Hematopoietic multipotent progenitor cell treated with erythropoietin and hydrocortisone succinate and interleukin-3 and kit ligand, for 15 days (in vitro differentiated cells): ENCODE results near the gene APEH.

Experiments used
- DNase-seq: peaks from one replicate; pipeline ENCODE4 v3.0.0-alpha.2; 2015; ENCODE audit warnings: low spot score

APEH gene

DNA sequence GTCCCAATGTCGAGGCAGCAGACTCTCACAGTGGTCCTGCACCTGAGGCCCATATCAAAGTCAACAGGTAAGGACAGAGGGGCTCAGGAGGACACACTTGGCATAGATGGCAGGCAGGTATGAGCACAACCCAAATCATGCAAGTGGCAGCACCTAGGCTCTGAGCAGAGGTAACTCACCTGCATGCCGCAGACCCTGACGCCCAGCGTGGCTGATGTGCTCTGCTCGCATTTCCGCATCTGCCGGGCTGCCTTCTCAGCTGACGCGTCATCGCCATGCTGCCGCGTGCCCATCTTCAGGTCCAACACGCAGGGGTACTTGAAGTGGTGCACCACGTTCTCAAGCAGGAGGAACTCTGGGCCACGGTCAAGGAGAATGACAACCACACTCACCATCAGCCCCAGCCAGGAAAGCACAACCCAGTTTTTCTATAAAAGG is 53.8 kb downstream of the APEH start:
- DNase-seq = no peak

DNA sequence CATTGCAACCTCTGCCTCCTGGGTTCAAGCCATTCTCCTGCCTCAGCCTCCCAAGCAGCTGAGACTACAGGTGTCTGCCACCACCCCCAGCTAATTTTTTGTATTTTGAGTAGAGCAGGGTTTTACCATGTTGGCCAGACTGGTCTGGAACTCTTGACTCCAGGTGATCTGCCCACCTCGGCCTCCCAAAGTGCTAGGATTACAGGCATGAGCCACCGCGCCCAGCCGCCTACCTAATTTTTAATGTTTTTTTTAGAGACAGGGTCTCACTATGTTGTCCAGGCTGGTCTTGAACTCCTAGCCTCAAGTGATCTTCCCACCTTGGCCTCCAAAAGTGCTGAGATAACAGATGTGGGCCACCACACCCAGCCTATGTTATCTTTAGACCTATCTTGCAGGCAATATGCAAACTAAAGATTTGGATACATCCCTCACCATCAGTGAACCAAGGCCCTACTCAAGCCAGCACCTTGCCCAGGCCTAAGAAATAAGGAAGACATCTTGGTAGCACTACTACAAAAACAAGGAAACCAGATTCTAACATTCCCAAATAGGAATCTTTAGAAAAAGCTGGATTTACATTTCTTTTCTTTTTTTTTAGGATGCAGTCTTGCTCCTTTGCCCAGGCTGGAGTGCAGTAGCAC is 55.9 kb downstream of the APEH start:
- no peak for DNase-seq

DNA sequence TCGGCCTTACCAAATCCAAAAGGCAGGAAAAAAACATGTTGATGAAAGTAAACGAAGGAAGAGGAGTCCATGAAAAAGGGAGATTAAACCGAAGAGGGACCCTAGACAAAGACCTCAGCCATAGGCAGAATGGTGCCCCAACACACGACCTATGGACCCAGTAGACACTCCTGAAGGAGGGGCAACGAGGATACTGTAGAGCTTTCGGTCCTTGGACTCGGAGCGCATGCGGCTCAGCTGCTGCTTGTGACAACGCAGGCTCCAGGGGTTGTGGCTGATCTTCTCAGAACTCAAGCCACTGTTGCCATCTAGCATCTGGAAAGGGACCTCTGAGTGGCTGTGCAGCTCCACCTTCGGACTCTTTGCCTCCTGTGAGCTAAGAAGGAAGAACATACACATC is 58.4 kb downstream of the APEH start:
- DNase-seq = no peak

DNA sequence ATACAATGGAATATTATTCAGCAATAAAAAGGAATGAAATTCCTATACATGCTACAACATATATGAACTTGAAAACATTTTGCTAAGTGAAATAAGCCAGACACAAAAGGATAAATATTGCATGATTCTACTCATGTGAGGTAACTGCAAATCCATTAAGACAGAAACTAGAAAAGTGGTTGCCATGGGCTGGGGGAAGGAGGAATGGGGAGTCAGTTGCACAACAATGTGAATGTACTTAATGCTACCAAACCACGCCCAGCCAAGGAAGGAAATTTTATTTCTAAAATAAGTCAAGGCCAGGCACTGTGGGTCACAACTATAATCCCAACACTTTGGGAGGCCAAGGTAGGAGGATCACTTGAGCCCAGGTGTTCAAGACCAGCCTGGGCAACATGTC is 59.4 kb downstream of the APEH start:
- DNase-seq = no peak
